GM19372 (cell line): ENCODE data around the gene CHGA.

Source experiments
- ATAC-seq: cut with Tn5 transposase; IDR thresholded peaks from one replicate; pipeline ENCODE4 v1.9.1; 2021; ENCODE audit warnings: mild to moderate bottlenecking, low read depth, moderate library complexity; ENCODE audit not compliant: unreplicated experiment

The CHGA gene

GRCh38 chr14:92928961-92929688, 6.2 kb downstream of the CHGA start:
- ATAC-seq, result no peak

GRCh38 chr14:92929689-92930608, 7.0 kb downstream of the CHGA start:
- ATAC-seq, result no peak

GRCh38 chr14:92930737-92931602, 8.0 kb downstream of the CHGA start:
- ATAC-seq, result no peak

- no peak for ATAC-seq
Observed at GRCh38 chr14:92931681-92932447, 8.9 kb downstream of the CHGA start.

GRCh38 chr14:92932448-92933395, 9.8 kb downstream of the CHGA start:
- no peak for ATAC-seq

DNA sequence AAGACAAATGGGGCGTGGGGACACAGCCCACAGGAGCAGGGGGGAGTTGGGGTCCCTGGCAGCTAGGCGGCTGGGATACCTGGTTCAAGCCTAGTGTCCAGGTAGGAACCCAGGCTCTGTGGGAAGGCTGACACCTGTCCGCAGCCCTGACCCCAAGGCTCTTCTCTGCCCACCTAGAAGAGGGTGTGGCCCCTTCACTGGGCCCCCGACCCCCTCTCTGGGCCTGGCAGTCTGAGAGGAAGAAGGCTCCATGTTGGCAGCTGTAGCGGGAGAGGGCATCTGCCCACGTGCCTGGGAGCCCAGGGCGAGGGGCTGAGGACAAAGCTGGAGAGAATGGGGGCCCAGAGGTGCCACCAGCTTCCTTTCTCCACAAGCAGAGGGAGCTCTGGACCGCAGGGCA, 10.5 kb downstream of the CHGA start:
- ATAC-seq, result no peak

DNA sequence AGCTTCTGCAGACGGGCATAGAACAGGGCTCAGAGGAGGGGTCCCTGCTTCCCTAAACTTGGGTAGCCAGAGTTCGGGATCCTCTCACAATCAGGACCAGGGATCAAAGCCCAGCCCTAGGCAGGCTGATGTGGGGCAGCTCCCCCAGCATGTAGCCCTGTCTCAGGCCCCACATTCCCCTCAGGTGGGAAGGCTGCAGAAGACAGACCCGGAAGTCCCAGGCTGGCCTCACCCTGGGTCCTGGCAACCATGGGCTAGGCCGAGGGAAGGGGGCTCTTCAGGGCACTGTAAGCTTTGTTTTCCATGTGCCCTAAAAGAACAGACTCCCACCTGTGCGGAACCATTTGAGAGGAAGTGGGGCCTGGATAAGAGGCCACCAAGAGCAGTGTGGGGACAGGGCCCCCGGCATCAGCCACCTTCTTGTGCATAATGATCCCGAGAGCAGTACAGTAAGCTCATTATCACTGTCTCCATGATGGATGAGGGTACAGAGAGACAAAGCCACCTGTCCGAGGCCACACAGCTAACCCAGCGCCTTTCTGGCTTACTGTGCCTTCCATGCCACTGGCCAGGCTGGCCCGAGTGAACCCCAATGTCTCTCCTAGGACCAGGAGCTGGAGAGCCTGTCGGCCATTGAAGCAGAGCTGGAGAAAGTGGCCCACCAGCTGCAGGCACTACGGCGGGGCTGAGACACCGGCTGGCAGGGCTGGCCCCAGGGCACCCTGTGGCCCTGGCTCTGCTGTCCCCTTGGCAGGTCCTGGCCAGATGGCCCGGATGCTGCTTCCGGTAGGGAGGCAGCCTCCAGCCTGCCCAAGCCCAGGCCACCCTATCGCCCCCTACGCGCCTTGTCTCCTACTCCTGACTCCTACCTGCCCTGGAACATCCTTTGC, 11.5 kb downstream of the CHGA start:
- ATAC-seq, result no peak

- no peak for ATAC-seq
Observed at GRCh38 chr14:92935446-92935845, 12.5 kb downstream of the CHGA start.

DNA sequence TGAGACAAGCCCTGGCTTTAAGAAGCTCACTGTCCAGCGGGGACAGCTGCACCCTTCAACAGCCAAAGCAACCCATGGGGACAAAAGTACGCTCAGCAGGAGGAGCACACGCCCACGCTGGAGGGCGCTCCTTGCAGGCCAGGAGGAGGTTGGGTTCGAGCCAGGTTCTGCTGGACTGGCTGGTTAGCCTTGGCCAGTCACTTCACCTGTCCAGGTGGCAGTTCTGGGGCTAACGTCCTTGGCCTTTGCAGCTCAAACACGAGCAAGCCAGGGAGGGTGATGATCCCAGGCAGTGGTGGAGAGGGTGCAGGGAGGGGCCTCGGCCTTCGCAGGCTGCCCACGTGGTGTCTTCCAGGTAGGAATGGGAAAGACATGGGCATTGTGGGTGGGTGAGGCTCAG, 13.1 kb downstream of the CHGA start:
- no peak for ATAC-seq

- ATAC-seq, result no peak
Observed at GRCh38 chr14:92937051-92937937, 14.3 kb downstream of the CHGA start.

GRCh38 chr14:92938235-92938875, 15.4 kb downstream of the CHGA start:
- ATAC-seq, result no peak

- no peak for ATAC-seq
Observed at GRCh38 chr14:92938890-92939671, 16.1 kb downstream of the CHGA start.

- ATAC-seq, result no peak
Observed at GRCh38 chr14:92939699-92940098, 16.7 kb downstream of the CHGA start.

GRCh38 chr14:92940543-92940942, 17.6 kb downstream of the CHGA start:
- ATAC-seq, result no peak

- ATAC-seq, result no peak
Observed at GRCh38 chr14:92941531-92941930, 18.6 kb downstream of the CHGA start.

DNA sequence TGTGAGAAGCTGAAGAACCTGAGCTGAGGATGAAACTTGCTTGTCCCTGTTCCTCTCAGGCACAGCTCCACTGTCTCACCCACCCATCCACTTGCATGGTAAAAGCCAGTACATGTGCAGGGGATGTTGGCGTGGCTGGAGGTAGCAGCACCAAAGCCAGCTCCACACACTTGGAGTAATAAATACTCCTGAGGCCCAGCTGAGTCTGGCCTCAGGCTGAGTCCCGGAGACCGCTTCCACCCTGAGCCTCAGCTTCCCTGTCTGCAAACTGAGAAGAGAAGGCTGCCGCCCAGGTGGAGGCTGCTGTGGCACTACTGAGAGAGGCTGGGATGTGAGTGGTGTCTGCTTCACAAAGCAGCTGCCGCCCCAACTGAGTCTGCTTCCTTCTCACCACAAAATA, 19.2 kb downstream of the CHGA start:
- no peak for ATAC-seq
